SK-N-SH treated with all-trans-retinoic acid at 6 μM for 48 hours (cell line): ENCODE measurements around the gene GHRHR.

ENCODE experiments used
- ATAC-seq: fragments of 200-7000 bp; cut with Tn5 transposase; 3 replicates; pipeline ENCODE4 v1.9.1; 2020; ENCODE audit warnings: mild to moderate bottlenecking, moderate library complexity
- ARNTL ChIP-seq: fragments of 450-650 bp; formaldehyde crosslinking; IDR thresholded peaks from 2 replicates; pipeline ENCODE4 v1.5.0; 2020; ENCODE audit warnings: low read depth, mild to moderate bottlenecking, moderate library complexity, borderline replicate concordance
- BACH2 ChIP-seq: fragments of 250-450 bp; sonication (Bioruptor Pico); IDR thresholded peaks from 2 replicates; pipeline ENCODE4 v1.9.0; 2021; ENCODE audit warnings: mild to moderate bottlenecking, borderline replicate concordance
- CREB5 ChIP-seq: fragments of 250-450 bp; sonication (Bioruptor Pico); IDR thresholded peaks from 2 replicates; pipeline ENCODE4 v1.5.1; 2020; ENCODE audit warnings: low read depth, mild to moderate bottlenecking, moderate library complexity
- CSDC2 ChIP-seq: fragments of 250-450 bp; sonication (Bioruptor Pico); IDR thresholded peaks from 2 replicates; pipeline ENCODE4 v1.5.0; 2020; ENCODE audit warnings: mild to moderate bottlenecking, moderate library complexity
- CSRNP3 ChIP-seq: fragments of 250-450 bp; sonication (Bioruptor Pico); IDR thresholded peaks from 2 replicates; pipeline ENCODE4 v1.5.1; 2021; ENCODE audit warnings: mild to moderate bottlenecking, moderate library complexity
- ESRRG ChIP-seq: fragments of 250-450 bp; sonication (Bioruptor Pico); IDR thresholded peaks from 2 replicates; pipeline ENCODE4 v1.6.1; 2021; ENCODE audit warnings: mild to moderate bottlenecking
- ISL1 ChIP-seq: fragments of 250-450 bp; sonication (Bioruptor Pico); IDR thresholded peaks from 2 replicates; pipeline ENCODE4 v2.1.2; 2022; ENCODE audit warnings: mild to moderate bottlenecking, moderate library complexity
- OSR1 ChIP-seq: fragments of 250-450 bp; sonication (Bioruptor Pico); IDR thresholded peaks from 2 replicates; pipeline ENCODE4 v1.8.0; 2022; ENCODE audit warnings: moderate library complexity, mild to moderate bottlenecking, inconsistent platforms
- PATZ1 ChIP-seq: fragments of 250-450 bp; sonication (Bioruptor Pico); IDR thresholded peaks from 2 replicates; pipeline ENCODE4 v1.8.0; 2020; ENCODE audit warnings: mild to moderate bottlenecking, moderate library complexity, borderline replicate concordance
- POU6F1 ChIP-seq: fragments of 250-450 bp; sonication (Bioruptor Pico); IDR thresholded peaks from 2 replicates; pipeline ENCODE4 v1.8.0; 2021; ENCODE audit warnings: low read depth, mild to moderate bottlenecking, moderate library complexity, borderline replicate concordance
- PPARA ChIP-seq: fragments of 250-450 bp; sonication (Bioruptor Pico); IDR thresholded peaks from 2 replicates; pipeline ENCODE4 v1.5.0; 2020; ENCODE audit warnings: mild to moderate bottlenecking, borderline replicate concordance
- TSHZ2 ChIP-seq: fragments of 250-450 bp; sonication (Bioruptor Pico); IDR thresholded peaks from 2 replicates; pipeline ENCODE4 v1.5.0; 2020; ENCODE audit warnings: mild to moderate bottlenecking, moderate library complexity
- ZC3H10 ChIP-seq: fragments of 250-450 bp; sonication (Bioruptor Pico); IDR thresholded peaks from 2 replicates; pipeline ENCODE4 v1.5.1; 2021; ENCODE audit warnings: mild to moderate bottlenecking, moderate library complexity
- ZFP30 ChIP-seq: fragments of 450-650 bp; formaldehyde crosslinking; IDR thresholded peaks from 2 replicates; pipeline ENCODE4 v1.5.0; 2022; ENCODE audit warnings: mild to moderate bottlenecking, moderate library complexity
- ZNF565 ChIP-seq: fragments of 450-650 bp; formaldehyde crosslinking; conservative IDR thresholded peaks from 2 replicates; pipeline ENCODE4 v1.5.0; 2020; ENCODE audit warnings: low read depth, mild to moderate bottlenecking, moderate library complexity
- ZNF70 ChIP-seq: fragments of 450-650 bp; formaldehyde crosslinking; IDR thresholded peaks from 2 replicates; pipeline ENCODE4 v1.5.0; 2020; ENCODE audit warnings: mild to moderate bottlenecking, moderate library complexity

GHRHR gene

GRCh38 chr7:31019509-31019908 is 55.8 kb downstream of the GHRHR start:
- no peak for ATAC-seq
- no peak for TF ChIP-seq OSR1 (CRISPR knock-in tag)
- TF ChIP-seq ZNF565 (CRISPR knock-in tag) = no peak
- no peak for TF ChIP-seq CSRNP3
- TF ChIP-seq BACH2 (CRISPR knock-in tag) = no peak
- TF ChIP-seq CSDC2 = no peak
- TF ChIP-seq CREB5 = no peak
- TF ChIP-seq ZFP30 (CRISPR knock-in tag) = no peak
- no peak for TF ChIP-seq ZC3H10 (CRISPR knock-in tag)
- TF ChIP-seq, all 23 proteins: peak for 0

GRCh38 chr7:31020161-31020560 is 56.4 kb downstream of the GHRHR start:
- TF ChIP-seq ZNF70 (CRISPR knock-in tag) (no peak), CSDC2 (no peak), BACH2 (CRISPR knock-in tag) (no peak), ZC3H10 (CRISPR knock-in tag) (no peak), ESRRG (CRISPR knock-in tag) (no peak), PATZ1 (CRISPR knock-in tag) (no peak), ZFP30 (CRISPR knock-in tag) (no peak), ARNTL (CRISPR knock-in tag) (no peak)
- ATAC-seq = no peak

- ATAC-seq = no peak
- no peak for TF ChIP-seq TSHZ2 (CRISPR knock-in tag)
- TF ChIP-seq PATZ1 (CRISPR knock-in tag) = no peak
- no peak for TF ChIP-seq ISL1 (CRISPR knock-in tag)
- TF ChIP-seq ESRRG (CRISPR knock-in tag) = no peak
- TF ChIP-seq POU6F1 (CRISPR knock-in tag) = no peak
- TF ChIP-seq ZNF70 (CRISPR knock-in tag) = no peak
- TF ChIP-seq CSRNP3 = no peak
- no peak for TF ChIP-seq PPARA (CRISPR knock-in tag)
- TF ChIP-seq CSDC2 = no peak
Observed at GRCh38 chr7:31020652-31021051, 56.9 kb downstream of the GHRHR start.
